NCI-H82 treated with DMSO at 0.1 percent for 48 hours (cell line): ENCODE measurements around the gene CIPC.

ENCODE experiments used
- DNase-seq: peaks from one replicate; lab custom pipeline; 2025; ENCODE audit not compliant: unreplicated experiment; lab: John Stamatoyannopoulos, UW

Gene CIPC

GRCh38 chr14:77097700-77098528 lies at the start of gene CIPC:
TSS of gene CIPC (plus strand) at chr14:77098258. CDS start at chr14:77105709, 7,451 bp downstream.
- DNase-seq = peak; percentile 92

- DNase-seq = no peak
Observed at GRCh38 chr14:77051116-77051515, 46.9 kb upstream of the CIPC start.

- DNase-seq = no peak
Observed at GRCh38 chr14:77052281-77053044, 45.6 kb upstream of the CIPC start.

GRCh38 chr14:77053046-77053841 lies 44.8 kb upstream of the CIPC start:
- no peak for DNase-seq

- no peak for DNase-seq
Observed at GRCh38 chr14:77055306-77055705, 42.8 kb upstream of the CIPC start.

GRCh38 chr14:77055981-77056380 lies 42.1 kb upstream of the CIPC start:
- DNase-seq = no peak

- DNase-seq = no peak
Observed at GRCh38 chr14:77058117-77058516, 39.9 kb upstream of the CIPC start.

- no peak for DNase-seq
Observed at GRCh38 chr14:77058785-77059184, 39.3 kb upstream of the CIPC start.

GRCh38 chr14:77059276-77059915 lies 38.7 kb upstream of the CIPC start:
- DNase-seq = no peak

GRCh38 chr14:77061630-77062257 lies 36.3 kb upstream of the CIPC start:
- no peak for DNase-seq

- DNase-seq = no peak
Observed at GRCh38 chr14:77062261-77062660, 35.8 kb upstream of the CIPC start.

GRCh38 chr14:77063571-77064171 lies 34.4 kb upstream of the CIPC start:
- DNase-seq = no peak

GRCh38 chr14:77064521-77065178 lies 33.4 kb upstream of the CIPC start:
- no peak for DNase-seq

GRCh38 chr14:77065851-77066577 lies 32.0 kb upstream of the CIPC start:
- no peak for DNase-seq

- no peak for DNase-seq
Observed at GRCh38 chr14:77066578-77067172, 31.4 kb upstream of the CIPC start.

- peak; percentile 31 for DNase-seq
Observed at GRCh38 chr14:77067632-77068516, 30.2 kb upstream of the CIPC start.

GRCh38 chr14:77068517-77069200 lies 29.4 kb upstream of the CIPC start:
- DNase-seq = peak; percentile 31
